COR-L47 (cell line): ENCODE data around the gene SYNJ1.

Source experiments
- DNase-seq: peaks from one replicate; lab custom pipeline; 2025; lab: John Stamatoyannopoulos, UW

The SYNJ1 gene

DNA sequence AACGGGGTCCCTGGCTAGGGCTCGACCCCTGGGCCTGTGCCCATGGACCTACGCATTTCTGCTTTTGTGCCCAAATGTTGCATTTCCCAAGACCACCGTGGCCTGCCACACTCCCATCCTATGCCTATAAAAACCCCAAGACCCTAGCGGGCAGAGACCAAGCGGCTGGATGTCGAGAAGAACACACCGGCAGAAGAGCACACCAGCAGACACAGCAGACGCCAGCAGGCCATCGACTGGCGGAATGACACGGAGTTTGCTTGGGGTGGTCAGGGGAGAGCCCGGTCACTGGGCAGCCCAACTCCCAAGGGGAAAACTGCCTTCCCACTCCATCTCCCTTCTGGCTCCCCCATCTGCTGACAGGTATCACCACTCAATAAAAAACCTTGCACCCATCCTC lies 146.9 kb downstream of the SYNJ1 start:
- DNase-seq, result no peak
